Astrocyte (in vitro differentiated cells and primary cell): ENCODE results near the gene BNIP5. TPM values are rescaled to one million over a fixed set of nuclear protein-coding genes. Genes with fewer than 3 reads are reported as not detected.

Experiments used
- DNase-seq: peaks from one replicate; pipeline ENCODE4 v3.0.0-alpha.2; 2010; ENCODE audit warnings: low read depth
- FAIRE-seq: peaks from 2 replicates; lab custom pipeline; 2011; peaks lifted over from hg19 to GRCh38; lab: Jason Lieb, UNC
- H2AFZ ChIP-seq: 2 replicates; pipeline ENCODE4 v1.6.0; 2012; ENCODE audit warnings: low read depth, low read length, inconsistent platforms
- H3K27ac ChIP-seq: 2 replicates; pipeline ENCODE4 v1.5.1; 2011; ENCODE audit warnings: low read depth, low read length, inconsistent platforms
- H3K27me3 ChIP-seq: 2 replicates; pipeline ENCODE4 v1.6.0; 2011; ENCODE audit warnings: low read length, inconsistent platforms; ENCODE audit not compliant: insufficient read depth
- H3K36me3 ChIP-seq: 2 replicates; pipeline ENCODE4 v1.5.1; 2011; ENCODE audit warnings: low read length, inconsistent platforms; ENCODE audit not compliant: insufficient read depth
- H3K4me1 ChIP-seq: 2 replicates; pipeline ENCODE4 v1.5.1; 2011; ENCODE audit warnings: low read length, inconsistent platforms; ENCODE audit not compliant: insufficient read depth
- H3K4me2 ChIP-seq: 2 replicates; pipeline ENCODE4 v1.6.0; 2012; ENCODE audit warnings: low read length, inconsistent platforms
- H3K4me3 ChIP-seq: 2 replicates; pipeline ENCODE4 v1.5.1; 2011; ENCODE audit warnings: low read depth, mild to moderate bottlenecking, low read length, inconsistent platforms; ENCODE audit not compliant: insufficient read depth
- H3K79me2 ChIP-seq: 2 replicates; pipeline ENCODE4 v1.6.0; 2012; ENCODE audit warnings: mild to moderate bottlenecking, low read length, inconsistent platforms; ENCODE audit not compliant: insufficient read depth
- H3K9ac ChIP-seq: 2 replicates; pipeline ENCODE4 v1.6.0; 2012; ENCODE audit warnings: mild to moderate bottlenecking, low read length, inconsistent platforms
- H3K9me3 ChIP-seq: 2 replicates; pipeline ENCODE4 v1.5.1; 2012; ENCODE audit warnings: low read depth, mild to moderate bottlenecking, low read length, inconsistent platforms; ENCODE audit not compliant: insufficient read depth
- H4K20me1 ChIP-seq: 2 replicates; pipeline ENCODE4 v1.6.0; 2012; ENCODE audit warnings: low read length, inconsistent platforms; ENCODE audit not compliant: insufficient read depth
- H3K27ac Mint-ChIP-seq: one replicate; pipeline ENCODE4 v1.8.0; 2021; ENCODE audit warnings: mild to moderate bottlenecking, mixed read lengths; ENCODE audit not compliant: unreplicated experiment
- H3K27me3 Mint-ChIP-seq: one replicate; pipeline ENCODE4 v1.8.0; 2021; ENCODE audit warnings: low read depth, mixed read lengths; ENCODE audit not compliant: unreplicated experiment
- H3K36me3 Mint-ChIP-seq: one replicate; pipeline ENCODE4 v1.8.0; 2021; ENCODE audit warnings: low read depth, mixed read lengths; ENCODE audit not compliant: unreplicated experiment
- H3K4me1 Mint-ChIP-seq: one replicate; pipeline ENCODE4 v1.8.0; 2021; ENCODE audit warnings: low read depth, mixed read lengths; ENCODE audit not compliant: unreplicated experiment
- H3K4me3 Mint-ChIP-seq: one replicate; pipeline ENCODE4 v1.8.0; 2021; ENCODE audit warnings: mild to moderate bottlenecking, moderate library complexity, mixed read lengths; ENCODE audit not compliant: unreplicated experiment
- H3K9me3 Mint-ChIP-seq: one replicate; pipeline ENCODE4 v1.8.0; 2021; ENCODE audit warnings: mild to moderate bottlenecking, mixed read lengths; ENCODE audit not compliant: unreplicated experiment
- CTCF ChIP-seq: IDR thresholded peaks from 2 replicates; pipeline ENCODE4 v1.5.1; 2011; ENCODE audit warnings: low read depth, mild to moderate bottlenecking, inconsistent platforms, low read length, moderate library complexity; ENCODE audit not compliant: insufficient read depth
- EZH2 ChIP-seq: IDR thresholded peaks from 2 replicates; pipeline ENCODE4 v1.6.1; 2012; ENCODE audit warnings: mild to moderate bottlenecking, low read length, inconsistent platforms; ENCODE audit not compliant: insufficient read depth
- total RNA-seq: library from RNA; stranded (reverse); gene quantifications from 2 replicates; pipeline ENCODE4 v1.2.1, GENCODE V29; 2021

Gene BNIP5
- total RNA-seq, 1 donor from 2014 or later = not detected

GRCh38 chr6:36372088-36372487 is 35.4 kb upstream of the BNIP5 start:
- H3K4me3 Mint-ChIP-seq = no peak overlapping the region

GRCh38 chr6:36371211-36371610 is 34.5 kb upstream of the BNIP5 start:
- Histone ChIP-seq H3K27me3 (peaks cover 7% of the 10 kb centered on the region), H3K27ac (no peak overlapping the region), H3K4me2 (no peak overlapping the region), H3K79me2 (no peaks in the 10 kb centered on the region), H3K9me3 (no peaks in the 10 kb centered on the region), H3K9ac (no peak overlapping the region), H4K20me1 (no peaks in the 10 kb centered on the region), H3K4me1 (peaks cover 3% of the 10 kb centered on the region), H3K4me3 (no peak overlapping the region), H2AFZ (no peak overlapping the region), H3K36me3 (no peaks in the 10 kb centered on the region)
- Mint-ChIP-seq H3K4me3 (no peak overlapping the region), H3K27me3 (peaks cover 30% of the 10 kb centered on the region), H3K9me3 (no peaks in the 10 kb centered on the region), H3K36me3 (peaks cover 6% of the 10 kb centered on the region), H3K27ac (no peak overlapping the region), H3K4me1 (peaks cover 6% of the 10 kb centered on the region)
- FAIRE-seq (no peak), DNase-seq (no peak)
- TF ChIP-seq CTCF (no peak), EZH2 (no peak)

More at GRCh38 chr6:36372088-36372487, 35.4 kb upstream of the BNIP5 start:
- H3K4me2 ChIP-seq = no peak overlapping the region
- H3K27me3 ChIP-seq = peaks cover 7% of the 10 kb centered on the region
- no peak for TF ChIP-seq CTCF
- Mint-ChIP-seq H3K4me1 (peaks cover 6% of the 10 kb centered on the region), H3K9me3 (no peaks in the 10 kb centered on the region), H3K27me3 (peaks cover 33% of the 10 kb centered on the region), H3K27ac (peak overlapping the region; percentile 7), H3K36me3 (peaks cover 6% of the 10 kb centered on the region)
- H3K9me3 ChIP-seq = no peaks in the 10 kb centered on the region
- no peaks in the 10 kb centered on the region for H3K79me2 ChIP-seq
- H3K9ac ChIP-seq = no peak overlapping the region
- FAIRE-seq = no peak
- DNase-seq = no peak
- no peak overlapping the region for H3K27ac ChIP-seq
- H3K4me1 ChIP-seq = peaks cover 3% of the 10 kb centered on the region
- no peaks in the 10 kb centered on the region for H3K36me3 ChIP-seq
- H2AFZ ChIP-seq = no peak overlapping the region
- H4K20me1 ChIP-seq = no peaks in the 10 kb centered on the region
- H3K4me3 ChIP-seq = no peak overlapping the region

GRCh38 chr6:36370638-36371037 is 34.0 kb upstream of the BNIP5 start:
- Mint-ChIP-seq H3K9me3 (no peaks in the 10 kb centered on the region), H3K27ac (no peak overlapping the region), H3K4me3 (no peak overlapping the region), H3K27me3 (peaks cover 30% of the 10 kb centered on the region), H3K4me1 (peaks cover 6% of the 10 kb centered on the region), H3K36me3 (peaks cover 6% of the 10 kb centered on the region)
- DNase-seq (no peak), FAIRE-seq (no peak)
- no peaks in the 10 kb centered on the region for H4K20me1 ChIP-seq
- no peak overlapping the region for H3K9ac ChIP-seq
- H3K27me3 ChIP-seq = peaks cover 7% of the 10 kb centered on the region
- no peak overlapping the region for H3K27ac ChIP-seq
- no peak overlapping the region for H3K4me2 ChIP-seq
- H3K4me3 ChIP-seq = no peak overlapping the region
- no peak overlapping the region for H2AFZ ChIP-seq
- H3K4me1 ChIP-seq = peaks cover 3% of the 10 kb centered on the region
- TF ChIP-seq EZH2 (no peak), CTCF (no peak)
- H3K36me3 ChIP-seq = no peaks in the 10 kb centered on the region
- H3K9me3 ChIP-seq = no peaks in the 10 kb centered on the region
- no peaks in the 10 kb centered on the region for H3K79me2 ChIP-seq
